Stimulated activated CD4-positive, alpha-beta T cell treated with anti-CD3 and anti-CD28 coated beads, TNF-alpha, amount 100 ng/mL, for 48 hours (primary cell): ENCODE data around the gene CHST12.
A peak's percentile ranks its signal among the peaks of the same experiment; 100 is the strongest.
"Not testable (repeated sequence)": the region's sequence is repeated elsewhere in the genome, so short reads cannot be mapped to it uniquely, and the experiment has no call there.

Experiments used
- DNase-seq, 3 donors: peaks; one replicate each; pipeline ENCODE4 v3.0.0-alpha.2; 2020; ENCODE audit warnings: low read depth in 3 of 3

The CHST12 gene

DNA sequence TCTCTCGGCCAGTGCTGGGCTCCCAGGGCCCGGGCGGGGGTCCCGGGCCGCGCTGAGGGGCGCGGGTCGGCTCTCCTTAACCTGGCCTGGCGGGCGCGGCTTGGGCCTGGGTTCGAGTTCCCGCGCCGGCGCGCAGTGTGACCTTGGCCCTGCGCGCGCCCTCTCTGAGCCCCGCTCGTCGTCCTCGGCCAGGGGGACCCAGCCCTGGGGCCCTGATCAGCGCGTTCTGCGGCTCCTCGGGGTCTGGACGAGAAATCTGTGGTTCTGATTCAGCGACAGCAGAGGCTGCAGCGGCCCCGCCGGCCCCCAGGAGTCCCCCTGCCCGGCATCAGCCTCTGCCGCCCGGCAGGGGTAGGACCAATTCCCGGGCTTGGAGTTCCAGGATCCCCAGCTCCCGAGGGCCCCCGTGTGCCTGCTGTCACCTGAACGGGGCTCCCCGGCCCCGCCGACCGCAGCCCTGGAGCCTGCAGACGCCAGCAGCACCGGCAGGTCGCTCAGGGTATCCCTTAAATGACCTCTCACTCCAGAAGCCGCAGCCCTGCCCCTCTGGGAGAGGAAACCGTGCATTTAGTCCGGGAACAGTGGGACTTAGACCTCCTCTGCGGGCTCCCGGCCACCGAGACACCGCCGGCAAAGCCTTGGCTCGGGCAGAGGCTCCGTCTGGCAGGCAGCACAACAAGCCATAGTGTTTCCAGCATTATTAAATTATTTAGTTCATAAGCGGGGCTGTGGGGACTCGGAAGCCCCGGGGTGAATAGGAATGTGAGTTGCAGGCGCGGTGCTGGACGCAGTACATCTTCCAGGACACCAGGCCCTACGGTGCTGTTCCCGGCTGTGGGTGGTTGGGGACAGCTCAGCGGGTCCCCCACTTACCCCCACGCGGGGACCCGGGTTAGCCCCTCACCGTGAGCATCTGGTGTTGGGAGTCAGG lies 572 bp downstream of the CHST12 start:
- DNase-seq, result no peak

GRCh38 chr7:2404714-2405119 lies 1.3 kb downstream of the CHST12 start:
- DNase-seq, result no peak

GRCh38 chr7:2405201-2405600 lies 1.8 kb downstream of the CHST12 start:
- no peak for DNase-seq

GRCh38 chr7:2405601-2406345 lies 2.4 kb downstream of the CHST12 start:
- peak in 1 of 3 donors; percentile 63 for DNase-seq

- DNase-seq, result no peak
These were observed 6.5 kb downstream of the CHST12 start for GRCh38 chr7:2409745-2410414.

GRCh38 chr7:2411049-2411448 lies 7.6 kb downstream of the CHST12 start:
- DNase-seq, result no peak

- no peak for DNase-seq
These were observed 8.6 kb downstream of the CHST12 start for GRCh38 chr7:2411815-2412586.

DNA sequence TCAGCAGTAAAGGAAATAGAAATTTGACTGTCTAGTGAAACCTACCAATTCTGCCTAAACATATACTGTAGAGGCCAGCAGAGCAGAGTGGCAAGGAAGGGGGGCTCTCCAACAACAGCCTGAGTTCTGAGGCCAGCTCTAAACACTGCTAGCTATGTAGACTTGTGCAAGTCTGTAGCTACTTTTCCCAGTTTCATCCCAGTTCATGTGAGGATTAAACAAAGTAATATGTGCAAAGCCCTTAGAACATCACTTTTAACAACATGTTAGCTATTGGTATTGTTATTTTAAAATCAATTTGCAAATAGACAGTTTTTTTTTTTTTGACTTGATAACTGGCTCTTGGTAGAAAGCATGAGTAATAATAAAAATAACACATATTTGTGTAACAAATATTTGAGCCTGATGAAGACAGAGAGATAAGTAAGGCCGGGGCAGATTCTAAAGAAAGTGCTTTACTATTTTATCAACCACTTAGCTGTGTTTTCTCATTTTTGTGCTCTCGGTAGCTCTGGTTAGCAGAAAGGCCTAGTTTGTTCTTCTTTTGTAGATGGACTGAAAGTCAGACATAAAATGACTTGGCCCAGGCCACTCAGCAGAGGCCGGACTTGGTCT lies 9.3 kb downstream of the CHST12 start:
- DNase-seq, result no peak

DNA sequence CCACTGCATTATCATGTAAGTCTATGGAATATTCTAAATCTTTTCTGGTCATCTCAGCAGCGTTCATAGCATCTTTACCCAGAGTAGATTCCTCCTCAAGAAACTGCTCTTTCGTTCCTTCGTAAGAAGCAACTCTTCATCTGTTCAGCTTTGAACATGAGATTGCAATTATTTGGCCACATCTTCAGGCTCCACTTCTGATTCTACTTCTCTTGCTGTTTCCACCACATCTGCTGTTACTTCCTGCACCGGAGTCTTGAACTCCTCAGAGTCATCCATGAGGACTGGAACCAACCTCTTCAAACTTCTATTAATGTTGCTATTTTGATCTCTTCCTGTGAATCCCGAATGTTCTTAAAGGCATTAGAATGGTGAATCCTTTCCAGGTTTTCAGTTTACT lies 12.7 kb downstream of the CHST12 start:
- DNase-seq, result no peak

GRCh38 chr7:2416650-2417049 lies 13.2 kb downstream of the CHST12 start:
- DNase-seq, result no peak

DNA sequence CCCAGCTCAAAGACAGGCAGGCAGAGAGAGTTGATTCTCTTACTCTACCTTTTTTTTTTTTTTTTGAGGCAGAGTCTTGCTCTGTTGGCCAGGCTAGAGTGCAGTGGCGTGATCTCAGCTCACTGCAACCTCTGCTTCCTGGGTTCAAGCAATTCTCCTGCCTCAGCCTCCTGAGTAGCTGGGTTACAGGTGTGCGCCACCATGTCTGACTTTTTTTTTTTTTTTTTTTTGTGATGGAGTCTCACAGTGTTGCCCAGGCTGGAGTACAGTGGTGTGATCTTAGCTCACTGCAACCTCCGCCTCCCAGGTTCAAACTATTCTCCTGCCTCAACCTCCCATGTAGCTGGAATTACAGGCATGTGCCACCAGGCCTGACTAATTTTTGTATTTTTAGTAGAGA lies 13.8 kb downstream of the CHST12 start:
- not testable (repeated sequence) for DNase-seq

DNA sequence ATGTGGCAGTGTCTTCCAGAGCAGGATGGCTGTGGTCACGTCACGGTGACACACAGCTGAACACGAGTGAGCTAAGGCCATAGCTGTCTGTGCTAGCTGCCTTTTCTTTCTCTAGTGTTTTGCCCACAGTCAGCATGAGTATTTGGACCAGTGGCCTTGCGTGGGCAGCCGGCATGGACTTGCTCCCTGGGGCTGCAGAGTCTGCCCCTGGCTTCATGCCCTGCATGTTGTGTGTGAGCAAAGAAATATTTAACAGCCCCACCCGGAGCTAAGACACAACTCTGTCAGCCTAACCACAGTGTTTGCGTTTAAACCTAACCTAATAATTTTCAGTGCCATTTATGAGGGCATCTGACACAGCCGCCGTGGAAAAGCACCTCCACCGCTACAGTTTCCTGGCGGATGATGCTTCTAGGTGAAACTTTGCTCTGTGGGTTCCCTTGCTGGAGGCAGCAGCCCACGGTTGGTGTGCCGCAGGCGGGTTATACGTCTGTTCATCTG lies 14.6 kb downstream of the CHST12 start:
- DNase-seq, result no peak

- no peak for DNase-seq
These were observed 17.0 kb downstream of the CHST12 start for GRCh38 chr7:2420216-2420933.

- no peak for DNase-seq
These were observed 18.5 kb downstream of the CHST12 start for GRCh38 chr7:2421943-2422310.

DNA sequence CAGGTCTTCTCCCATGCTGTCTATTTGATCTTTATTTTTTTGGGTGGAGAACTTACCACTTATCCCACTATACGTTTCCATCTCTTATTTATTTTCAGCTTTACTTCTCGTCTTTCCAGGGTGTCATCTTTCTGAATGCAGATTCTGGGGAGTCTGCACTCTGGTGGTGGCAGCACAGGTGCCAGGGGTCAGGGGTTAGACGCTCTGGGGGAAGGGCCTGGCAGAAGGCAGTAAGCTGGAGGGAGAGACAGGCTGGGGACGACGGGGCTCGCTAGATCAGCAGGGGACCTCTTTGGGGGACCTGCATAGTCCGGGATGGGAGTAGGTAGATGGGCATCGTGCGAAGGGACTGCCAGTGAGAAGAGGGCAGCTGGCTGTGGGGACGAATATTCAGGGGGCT lies 22.3 kb downstream of the CHST12 start:
- no peak for DNase-seq

DNA sequence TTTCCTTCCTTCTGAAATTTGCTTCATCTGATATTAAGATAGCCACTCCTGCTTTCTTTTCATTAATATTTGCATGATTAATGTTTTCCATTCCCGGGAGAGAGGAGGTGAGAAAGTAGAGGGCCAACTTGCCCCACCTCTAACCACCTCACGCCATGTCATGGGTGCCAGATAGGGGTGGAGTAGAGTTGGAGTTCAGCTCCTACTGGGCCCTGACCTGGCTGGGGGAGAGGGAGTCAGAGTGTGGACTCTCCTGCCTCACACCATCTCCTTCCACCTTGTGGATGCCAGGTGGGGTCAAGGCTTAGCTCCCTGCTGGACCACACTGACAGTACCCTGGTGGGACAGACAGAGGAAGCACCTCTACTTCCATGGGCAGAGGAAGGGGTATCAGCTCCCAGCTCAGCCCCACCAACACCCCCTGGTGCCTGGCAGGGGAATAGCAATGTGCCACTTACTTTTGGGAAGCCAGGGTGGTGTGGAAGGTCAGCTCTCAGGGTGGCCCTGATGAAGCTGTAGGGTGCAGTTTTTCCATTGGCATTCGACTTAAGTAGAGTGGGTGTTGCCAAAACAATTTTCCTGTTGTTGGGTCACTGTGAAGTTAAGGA lies 28.0 kb downstream of the CHST12 start:
- DNase-seq, result peak in 2 of 3 donors; percentile 21 to 43

DNA sequence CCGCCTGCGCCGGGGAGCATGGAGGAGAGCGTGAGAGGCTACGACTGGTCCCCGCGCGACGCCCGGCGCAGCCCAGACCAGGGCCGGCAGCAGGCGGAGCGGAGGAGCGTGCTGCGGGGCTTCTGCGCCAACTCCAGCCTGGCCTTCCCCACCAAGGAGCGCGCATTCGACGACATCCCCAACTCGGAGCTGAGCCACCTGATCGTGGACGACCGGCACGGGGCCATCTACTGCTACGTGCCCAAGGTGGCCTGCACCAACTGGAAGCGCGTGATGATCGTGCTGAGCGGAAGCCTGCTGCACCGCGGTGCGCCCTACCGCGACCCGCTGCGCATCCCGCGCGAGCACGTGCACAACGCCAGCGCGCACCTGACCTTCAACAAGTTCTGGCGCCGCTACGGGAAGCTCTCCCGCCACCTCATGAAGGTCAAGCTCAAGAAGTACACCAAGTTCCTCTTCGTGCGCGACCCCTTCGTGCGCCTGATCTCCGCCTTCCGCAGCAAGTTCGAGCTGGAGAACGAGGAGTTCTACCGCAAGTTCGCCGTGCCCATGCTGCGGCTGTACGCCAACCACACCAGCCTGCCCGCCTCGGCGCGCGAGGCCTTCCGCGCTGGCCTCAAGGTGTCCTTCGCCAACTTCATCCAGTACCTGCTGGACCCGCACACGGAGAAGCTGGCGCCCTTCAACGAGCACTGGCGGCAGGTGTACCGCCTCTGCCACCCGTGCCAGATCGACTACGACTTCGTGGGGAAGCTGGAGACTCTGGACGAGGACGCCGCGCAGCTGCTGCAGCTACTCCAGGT lies 29.7 kb downstream of the CHST12 start:
- DNase-seq, result no peak

GRCh38 chr7:2433713-2434550 lies 30.5 kb downstream of the CHST12 start:
- DNase-seq, result no peak
